ENCODE measurements around the gene DNAH6.

DNA sequence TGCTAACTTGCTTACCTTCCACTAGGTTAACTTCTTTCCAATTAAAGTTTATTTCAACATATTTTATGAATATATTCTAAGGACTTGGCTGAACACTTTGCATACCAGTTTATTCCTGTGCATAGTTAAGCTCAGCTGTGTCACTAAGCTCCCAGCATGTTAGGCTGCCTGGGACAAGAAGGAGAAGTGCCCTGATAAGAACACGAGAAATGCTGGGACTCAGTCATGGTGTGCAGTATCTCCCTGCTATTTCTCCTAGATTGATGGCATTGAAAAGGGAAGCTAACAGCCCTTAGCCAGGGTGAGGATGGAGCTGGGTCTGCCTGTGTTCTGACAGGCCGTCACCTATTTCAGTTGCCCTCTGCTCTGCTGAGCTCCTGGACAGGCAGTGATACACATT is 200.3 kb downstream of the DNAH6 start:
- TF ChIP-seq, protein P1, sequence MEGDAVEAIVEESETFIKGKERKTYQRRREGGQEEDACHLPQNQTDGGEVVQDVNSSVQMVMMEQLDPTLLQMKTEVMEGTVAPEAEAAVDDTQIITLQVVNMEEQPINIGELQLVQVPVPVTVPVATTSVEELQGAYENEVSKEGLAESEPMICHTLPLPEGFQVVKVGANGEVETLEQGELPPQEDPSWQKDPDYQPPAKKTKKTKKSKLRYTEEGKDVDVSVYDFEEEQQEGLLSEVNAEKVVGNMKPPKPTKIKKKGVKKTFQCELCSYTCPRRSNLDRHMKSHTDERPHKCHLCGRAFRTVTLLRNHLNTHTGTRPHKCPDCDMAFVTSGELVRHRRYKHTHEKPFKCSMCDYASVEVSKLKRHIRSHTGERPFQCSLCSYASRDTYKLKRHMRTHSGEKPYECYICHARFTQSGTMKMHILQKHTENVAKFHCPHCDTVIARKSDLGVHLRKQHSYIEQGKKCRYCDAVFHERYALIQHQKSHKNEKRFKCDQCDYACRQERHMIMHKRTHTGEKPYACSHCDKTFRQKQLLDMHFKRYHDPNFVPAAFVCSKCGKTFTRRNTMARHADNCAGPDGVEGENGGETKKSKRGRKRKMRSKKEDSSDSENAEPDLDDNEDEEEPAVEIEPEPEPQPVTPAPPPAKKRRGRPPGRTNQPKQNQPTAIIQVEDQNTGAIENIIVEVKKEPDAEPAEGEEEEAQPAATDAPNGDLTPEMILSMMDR (IDR thresholded peaks at IDR 0.05; ENCODE audit: insufficient read depth, low read length, poor library complexity, severe bottlenecking): no peak
- TF ChIP-seq EZH2phosphoT487 (conservative IDR thresholded peaks at IDR 0.05; ENCODE audit: low read length): no peak
